Ovary (tissue), 9 donors: ENCODE data around the gene PIAS4. TPM values are rescaled to one million over a fixed set of nuclear protein-coding genes. Genes with fewer than 3 reads are reported as not detected.
A peak's percentile ranks its signal among the peaks of the same experiment; 100 is the strongest.

Source experiments
- DNase-seq, 5 donors: peaks; one replicate each; pipeline ENCODE4 v3.0.0-alpha.2; 2019 to 2020
- H3K27ac ChIP-seq, 2 donors: fragments of 200-600 bp; one replicate each; pipeline versions ENCODE4 v1.5.1 to v1.8.0; 2019 to 2022
- H3K27me3 ChIP-seq: fragments of 200-600 bp; one replicate; pipeline ENCODE4 v1.8.0; 2022
- H3K36me3 ChIP-seq: fragments of 200-600 bp; sonication (generic); one replicate; pipeline ENCODE4 v1.5.1; 2019
- H3K4me1 ChIP-seq: one replicate; pipeline ENCODE4 v1.8.1; 2013; ENCODE audit warnings: mild to moderate bottlenecking, moderate library complexity; ENCODE audit not compliant: insufficient read depth
- H3K4me3 ChIP-seq: fragments of 200-600 bp; sonication (generic); one replicate; pipeline ENCODE4 v1.5.1; 2017
- H3K9me3 ChIP-seq, 2 donors: fragments of 200-600 bp in 1 of 2; sonication (generic) in 1 of 2; one replicate each; pipeline versions ENCODE4 v1.5.1 to v1.8.1; 2013 to 2019; ENCODE audit warnings: mild to moderate bottlenecking in 1 of 2, moderate library complexity in 1 of 2
- CTCF ChIP-seq, 3 donors: fragments of 450-650 bp in 2 of 3; fragments of 200-600 bp in 1 of 3; IDR thresholded peaks; one replicate each; pipeline versions ENCODE4 v1.5.1 to v1.8.0; 2016 to 2022; ENCODE audit warnings: antibody characterized with exemption in 3 of 3, mild to moderate bottlenecking in 1 of 3
- EP300 ChIP-seq: sonication (generic); formaldehyde crosslinking; IDR thresholded peaks from one replicate; pipeline ENCODE4 v1.6.1; 2017; ENCODE audit warnings: antibody characterized with exemption
- POLR2A ChIP-seq: fragments of 450-650 bp; IDR thresholded peaks from one replicate; pipeline ENCODE4 v1.6.1; 2017; ENCODE audit warnings: antibody characterized with exemption, mild to moderate bottlenecking, moderate library complexity
- WGBS, 3 donors: extraction: QIAGEN DNeasy Blood & Tissue Kit in 1 of 3; methylation state at CpG; one replicate each; pipeline versions ENCODE4 v1.1.5 to v1.1.7; 2013 to 2017; 5-methylcytosine and 5-hydroxymethylcytosine counted together
- intact Hi-C, 4 donors: fragments of 100-400 bp; cut with DNase I; formaldehyde crosslinking; loops; one replicate each; pipeline versions ENCODE4 v1.11.0 to v1.15.1; 2022 to 2023
- microRNA counts: library from miRNA; unstranded; fragments of <30 nt; microRNA quantifications from one replicate; lab custom pipeline; 2016
- microRNA-seq, 3 donors: library from miRNA; unstranded; fragments of <30 nt; microRNA quantifications; one replicate each; pipeline versions ENCODE4 to v1.2.0, GENCODE V29; 2019 to 2020
- polyA plus RNA-seq, 2 donors: library from polyadenylated mRNA; stranded (reverse); fragments of 200-250 nt in 1 of 2; fragments of 350-450 nt in 1 of 2; fragmentation: Illumina TruSeq in 1 of 2; extraction: RNeasy Lipid Tissue Mini Kit (QIAGEN cat#74804) in 1 of 2; gene quantifications; one replicate each; pipeline ENCODE4 v1.2.3, GENCODE V29; 2013 to 2014
- small RNA-seq: library from RNA; depleted of rRNA; stranded (forward); fragments of <200 nt; gene quantifications from one replicate; pipeline ENCODE3, GENCODE V24; 2016
- total RNA-seq, 7 donors: library from RNA; depleted of rRNA in 2 of 7; stranded (reverse); fragments of >200 nt in 2 of 7; fragmentation: NEBNext Ultra II Directional in 3 of 7; extraction: Animal tissue kit (Norgen Biotek cat#: 25700) in 3 of 7; gene quantifications; one replicate each; pipeline versions ENCODE4 v1.1.0 to v1.2.4, GENCODE V29; 2016 to 2023
- donor health status: DM: no; HTN: no; CAD: no; lungs with moderate emphysema.
- donor health status: DM: no; HTN: no; CAD: no.
- donor health status: Bipolar disorder and iron deficiency.
- donor health status: DM: yes; HTN: yes; CAD: no.
- donor health status: DM: no; HTN: no; CAD: no.
- donor health status: DM: yes; HTN: yes; CAD: no.

PIAS4 gene
- total and polyA plus RNA-seq, 9 donors, result 5.2 to 29.7 (median 21.3) TPM

DNA sequence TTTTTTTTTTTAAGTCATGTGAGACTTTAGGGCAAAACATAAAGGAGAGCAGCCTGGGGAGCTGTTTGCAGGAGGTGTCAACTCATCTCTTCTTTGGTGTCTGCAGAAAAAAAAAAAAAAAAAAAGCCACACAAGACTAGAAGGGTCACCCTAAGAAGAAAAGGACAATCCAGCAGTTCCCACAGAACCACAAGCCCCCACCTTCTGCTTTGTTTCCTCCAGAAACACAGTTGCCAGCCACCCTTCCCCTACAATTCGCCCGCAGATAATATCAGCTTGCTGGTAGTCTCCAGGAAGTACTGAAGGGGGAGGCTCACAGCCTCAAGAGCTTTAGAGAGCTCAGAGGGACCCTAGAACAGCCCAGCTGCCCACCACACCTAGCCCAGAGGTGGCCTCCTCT lies 81.4 kb downstream of the PIAS4 start:
- no peak for TF ChIP-seq CTCF (IDR thresholded peaks at IDR 0.05)
- TF ChIP-seq EP300, result no peak
- TF ChIP-seq POLR2A, result no peak
- 66 to 85% (median 83%) methylated on average over 2 of the region's 2 CpGs for WGBS, 3 donors
- no peak overlapping the region for H3K4me3 ChIP-seq
- peaks cover 3% of the 10 kb centered on the region for H3K4me1 ChIP-seq
- no peak overlapping the region for H3K27ac ChIP-seq
- DNase-seq, result no peak
- H3K9me3 ChIP-seq, result no peaks in the 10 kb centered on the region
- H3K27me3 ChIP-seq, result no peaks in the 10 kb centered on the region
- H3K36me3 ChIP-seq, result no peaks in the 10 kb centered on the region
- intact Hi-C loops, result no loop called here

MicroRNA genes within 50 kb of the gene (microRNA counts, 767-probe panel; counts per million panel counts)
- 530 counts per million, percentile 78 among the panel's probes with 10 or more counts for microRNA hsa-miR-637 (lab: Ali Mortazavi, UCI)

Small RNA genes lying within 50 kb of the gene (microRNA-seq; reads per million reads assigned to microRNA genes)
- gene MIR637, result 0 reads per million in 3 donors

Small RNA genes lying within 50 kb of the gene (small RNA-seq; reads per million reads assigned to genes)
- gene SNORD37, result 2.1 reads per million, percentile 72 among the genes with 10 or more reads in this experiment

Other genes starting within 250 kb of the PIAS4 start
- gene APBA3, start 246.0 kb upstream of the PIAS4 start, total RNA-seq, result 10 to 100 TPM; 18.1 to 25.4 (median 21.5) TPM
- gene APBA3, start 246.0 kb upstream of the PIAS4 start, polyA plus RNA-seq, result 10 to 100 TPM in 1 of 2 donors, under 1 TPM in 1; 0.88 to 19.9 TPM
- 100 to 1,000 TPM in 2 of 7 donors, 10 to 100 TPM in 5; 42.4 to 113 (median 64.4) TPM for gene MRPL54, start 245.1 kb upstream of the PIAS4 start, total RNA-seq
- gene MRPL54, start 245.1 kb upstream of the PIAS4 start, polyA plus RNA-seq, result 10 to 100 TPM; 14.5 to 80.8 TPM
- under 1 TPM in 1 of 7 donors, not detected in 6; 0.13 TPM for gene RAX2, start 235.5 kb upstream of the PIAS4 start, total RNA-seq
- gene RAX2, start 235.5 kb upstream of the PIAS4 start, polyA plus RNA-seq, result under 1 TPM in 1 of 2 donors, not detected in 1; 0.13 TPM
- gene MATK, start 221.4 kb upstream of the PIAS4 start, total RNA-seq, result 1 to 10 TPM in 3 of 7 donors, under 1 TPM in 4; 0.40 to 1.4 (median 0.98) TPM
- under 1 TPM; 0.25 to 0.44 TPM for gene MATK, start 221.4 kb upstream of the PIAS4 start, polyA plus RNA-seq
- under 1 TPM in 5 of 7 donors, not detected in 2; 0.05 to 0.25 (median 0.11) TPM for gene ZFR2, start 138.7 kb upstream of the PIAS4 start, total RNA-seq
- under 1 TPM in 1 of 2 donors, not detected in 1; 0.17 TPM for gene ZFR2, start 138.7 kb upstream of the PIAS4 start, polyA plus RNA-seq
- gene ATCAY, start 127.1 kb upstream of the PIAS4 start, total RNA-seq, result under 1 TPM in 1 of 7 donors, not detected in 6; 0.31 TPM
- gene ATCAY, start 127.1 kb upstream of the PIAS4 start, polyA plus RNA-seq, result not detected
- under 1 TPM in 3 of 7 donors, not detected in 4; 0.26 to 0.40 (median 0.40) TPM for gene NMRK2, start 74.7 kb upstream of the PIAS4 start, total RNA-seq
- gene NMRK2, start 74.7 kb upstream of the PIAS4 start, polyA plus RNA-seq, result under 1 TPM in 1 of 2 donors, not detected in 1; 0.93 TPM
- 100 to 1,000 TPM in 1 of 7 donors, 10 to 100 TPM in 6; 46.3 to 101 (median 57.0) TPM for gene DAPK3, start 36.6 kb upstream of the PIAS4 start, total RNA-seq
- gene DAPK3, start 36.6 kb upstream of the PIAS4 start, polyA plus RNA-seq, result 10 to 100 TPM in 1 of 2 donors, 1 to 10 TPM in 1; 8.3 to 66.5 TPM
- 1,000 to 10,000 TPM; 1,491 to 4,634 (median 4,119) TPM for gene EEF2, start 22.3 kb upstream of the PIAS4 start, total RNA-seq
- 1,000 to 10,000 TPM; 2,682 to 3,932 TPM for gene EEF2, start 22.3 kb upstream of the PIAS4 start, polyA plus RNA-seq
- gene ZBTB7A, start 59.2 kb downstream of the PIAS4 start, total RNA-seq, result 10 to 100 TPM; 25.0 to 56.4 (median 38.7) TPM
- gene ZBTB7A, start 59.2 kb downstream of the PIAS4 start, polyA plus RNA-seq, result 10 to 100 TPM in 1 of 2 donors, 1 to 10 TPM in 1; 9.1 to 16.8 TPM
- gene MAP2K2, start 116.4 kb downstream of the PIAS4 start, total RNA-seq, result 100 to 1,000 TPM in 5 of 7 donors, 10 to 100 TPM in 2; 39.9 to 130 (median 116) TPM
- gene MAP2K2, start 116.4 kb downstream of the PIAS4 start, polyA plus RNA-seq, result 100 to 1,000 TPM; 108 to 136 TPM
- gene CREB3L3, start 145.9 kb downstream of the PIAS4 start, total RNA-seq, result 1 to 10 TPM in 1 of 7 donors, not detected in 6; 2.7 TPM
- gene CREB3L3, start 145.9 kb downstream of the PIAS4 start, polyA plus RNA-seq, result 1 to 10 TPM in 1 of 2 donors, under 1 TPM in 1; 0.22 to 1.0 TPM
- 10 to 100 TPM; 11.1 to 19.9 (median 16.5) TPM for gene SIRT6, start 174.8 kb downstream of the PIAS4 start, total RNA-seq
- 10 to 100 TPM in 1 of 2 donors, under 1 TPM in 1; 0.32 to 16.9 TPM for gene SIRT6, start 174.8 kb downstream of the PIAS4 start, polyA plus RNA-seq
- gene ANKRD24, start 175.0 kb downstream of the PIAS4 start, total RNA-seq, result 1 to 10 TPM in 6 of 7 donors, under 1 TPM in 1; 0.81 to 1.3 (median 1.2) TPM
- 1 to 10 TPM in 1 of 2 donors, under 1 TPM in 1; 0.45 to 1.3 TPM for gene ANKRD24, start 175.0 kb downstream of the PIAS4 start, polyA plus RNA-seq
- 1 to 10 TPM in 5 of 7 donors, under 1 TPM in 1, not detected in 1; 0.58 to 6.6 (median 2.0) TPM for gene EBI3, start 221.8 kb downstream of the PIAS4 start, total RNA-seq
- 1 to 10 TPM in 1 of 2 donors, under 1 TPM in 1; 0.90 to 1.1 TPM for gene EBI3, start 221.8 kb downstream of the PIAS4 start, polyA plus RNA-seq
- 10 to 100 TPM; 18.4 to 27.5 (median 21.5) TPM for gene YJU2, start 239.3 kb downstream of the PIAS4 start, total RNA-seq
- gene YJU2, start 239.3 kb downstream of the PIAS4 start, polyA plus RNA-seq, result 10 to 100 TPM; 20.7 to 33.1 TPM